Gastroesophageal sphincter (tissue), 4 donors: ENCODE measurements around the gene MINDY4. TPM values are rescaled to one million over a fixed set of nuclear protein-coding genes. Genes with fewer than 3 reads are reported as not detected.

ENCODE experiments used
- ATAC-seq: fragments of 150-250 bp; one replicate; pipeline ENCODE4 v1.9.1; 2016; ENCODE audit warnings: mild to moderate bottlenecking, moderate library complexity
- H3K27ac ChIP-seq, 4 donors: fragments of 200-600 bp; sonication (generic) in 3 of 4; 1 replicate in 3 of 4; 2 replicates in 1 of 4; pipeline ENCODE4 v1.5.1; 2016 to 2019
- H3K27me3 ChIP-seq: fragments of 200-600 bp; sonication (generic); one replicate; pipeline ENCODE4 v1.5.1; 2019
- H3K36me3 ChIP-seq, 2 donors: fragments of 200-600 bp; sonication (generic); one replicate each; pipeline ENCODE4 v1.5.1; 2019; ENCODE audit warnings: control low read depth in 1 of 2
- H3K4me1 ChIP-seq, 3 donors: fragments of 200-600 bp; sonication (generic); 1 replicate in 2 of 3; 2 replicates in 1 of 3; pipeline ENCODE4 v1.5.1; 2016 to 2019; ENCODE audit warnings: control low read depth in 2 of 3
- H3K4me3 ChIP-seq, 2 donors: fragments of 200-600 bp; sonication (generic); one replicate each; pipeline ENCODE4 v1.5.1; 2019; ENCODE audit warnings: mild to moderate bottlenecking in 1 of 2, moderate library complexity in 1 of 2
- H3K9me3 ChIP-seq, 3 donors: fragments of 200-600 bp; sonication (generic); one replicate each; pipeline ENCODE4 v1.5.1; 2017 to 2019; ENCODE audit warnings: control low read depth in 2 of 3
- CTCF ChIP-seq, 4 experiments: fragments of 200-600 bp in 2 of 4; fragments of 450-650 bp in 2 of 4; sonication (generic) in 1 of 4; IDR thresholded peaks; one replicate each; pipeline ENCODE4 v1.5.1; 2017 to 2019; ENCODE audit warnings: antibody characterized with exemption in 4 of 4, mild to moderate bottlenecking in 2 of 4, moderate library complexity in 2 of 4
- EP300 ChIP-seq: sonication (generic); formaldehyde crosslinking; IDR thresholded peaks from one replicate; pipeline ENCODE4 v1.6.1; 2017; ENCODE audit warnings: antibody characterized with exemption, mild to moderate bottlenecking
- POLR2A ChIP-seq, 2 donors: fragments of 450-650 bp; IDR thresholded peaks; one replicate each; pipeline ENCODE4 v1.6.1; 2017; ENCODE audit warnings: antibody characterized with exemption in 2 of 2, mild to moderate bottlenecking in 2 of 2, moderate library complexity in 1 of 2
- POLR2AphosphoS5 ChIP-seq: sonication (generic); formaldehyde crosslinking; IDR thresholded peaks from one replicate; pipeline ENCODE4 v1.6.1; 2017; ENCODE audit warnings: antibody characterized with exemption
- WGBS, 2 donors: methylation state at CpG; one replicate each; pipeline ENCODE4 v1.1.5; 2018; ENCODE audit warnings: low coverage in 1 of 2; 5-methylcytosine and 5-hydroxymethylcytosine counted together
- total RNA-seq, 4 donors: library from RNA; depleted of rRNA; stranded (reverse); fragments of >200 nt; gene quantifications; one replicate each; pipeline ENCODE4 v1.1.0, GENCODE V29; 2016

The MINDY4 gene
- total RNA-seq, 4 donors from 2014 or later: 5.6 to 31.8 (median 20.4) TPM

GRCh38 chr7:30871655-30872054, 100.4 kb downstream of the MINDY4 start:
- Histone ChIP-seq H3K27ac (no peak overlapping the region), H3K36me3 (peaks cover 0 to 65% of the 10 kb centered on the region in 2 donors), H3K4me3 (no peak overlapping the region), H3K9me3 (no peaks in the 10 kb centered on the region), H3K4me1 (peaks cover 0 to 44% (median 0%) of the 10 kb centered on the region in 3 donors), H3K27me3 (no peaks in the 10 kb centered on the region)
- TF ChIP-seq EP300 (no peak), POLR2A (IDR thresholded peaks at IDR 0.05) (no peak), CTCF (IDR thresholded peaks at IDR 0.05) (no peak), POLR2AphosphoS5 (no peak)
- ATAC-seq: no peak
- 100% methylated on average over 1 of the region's 5 CpGs for WGBS, 2 donors

DNA sequence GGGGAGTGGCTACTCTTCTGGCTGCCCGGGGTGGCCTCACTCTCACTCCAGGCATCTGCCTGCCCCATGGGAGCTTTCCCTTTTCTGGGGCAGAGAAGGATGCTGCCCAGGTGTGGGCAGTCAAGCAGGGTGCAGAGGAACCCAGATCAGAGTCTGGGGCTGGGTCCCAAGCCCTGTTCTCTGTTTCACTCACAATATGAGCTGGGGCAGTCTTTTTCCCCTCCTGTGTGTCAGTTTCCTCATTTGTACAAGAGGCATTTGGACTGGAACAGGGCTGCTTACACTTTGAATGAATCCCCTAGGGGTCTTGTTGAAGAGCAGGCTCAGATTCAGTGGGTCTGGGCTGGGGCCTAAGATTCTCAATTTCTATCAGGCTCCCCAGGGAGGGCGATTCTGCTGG, 102.0 kb downstream of the MINDY4 start:
- H3K27me3 ChIP-seq: no peaks in the 10 kb centered on the region
- H3K9me3 ChIP-seq: no peaks in the 10 kb centered on the region
- no CpG with 5 or more reads among the region's 2 CpGs for WGBS, 2 donors
- no peak overlapping the region for H3K4me3 ChIP-seq
- peaks cover 0 to 42% (median 0%) of the 10 kb centered on the region in 3 donors for H3K4me1 ChIP-seq
- no peak for TF ChIP-seq POLR2AphosphoS5
- no peak for TF ChIP-seq EP300
- no peak for TF ChIP-seq POLR2A (IDR thresholded peaks at IDR 0.05)
- no peak for TF ChIP-seq CTCF (IDR thresholded peaks at IDR 0.05)
- ATAC-seq: no peak
- H3K27ac ChIP-seq: no peak overlapping the region
- H3K36me3 ChIP-seq: peaks cover 0 to 70% of the 10 kb centered on the region in 2 donors

GRCh38 chr7:30873656-30874055, 102.4 kb downstream of the MINDY4 start:
- Histone ChIP-seq H3K4me1 (peaks cover 0 to 47% (median 0%) of the 10 kb centered on the region in 3 donors), H3K27ac (peak overlapping the region in 1 of 4 donors; percentile 2), H3K36me3 (peaks cover 0 to 70% of the 10 kb centered on the region in 2 donors), H3K27me3 (no peaks in the 10 kb centered on the region), H3K4me3 (no peak overlapping the region), H3K9me3 (no peaks in the 10 kb centered on the region)
- TF ChIP-seq POLR2AphosphoS5 (no peak), EP300 (no peak), POLR2A (IDR thresholded peaks at IDR 0.05) (no peak)
- WGBS, 2 donors: 83 to 100% methylated on average over 1 to 6 of the region's 6 CpGs
- ATAC-seq: no peak

GRCh38 chr7:30874656-30875302, 103.6 kb downstream of the MINDY4 start:
- no peaks in the 10 kb centered on the region for H3K9me3 ChIP-seq
- 79 to 89% methylated on average over 3 to 5 of the region's 5 CpGs for WGBS, 2 donors
- TF ChIP-seq POLR2AphosphoS5 (no peak), EP300 (no peak), CTCF (IDR thresholded peaks at IDR 0.05) (no peak), POLR2A (IDR thresholded peaks at IDR 0.05) (no peak)
- no peak for ATAC-seq
- H3K36me3 ChIP-seq: peaks cover 0 to 70% of the 10 kb centered on the region in 2 donors
- H3K4me1 ChIP-seq: peaks cover 0 to 48% (median 0%) of the 10 kb centered on the region in 3 donors
- no peaks in the 10 kb centered on the region for H3K27me3 ChIP-seq
- no peak overlapping the region for H3K4me3 ChIP-seq
- no peak overlapping the region for H3K27ac ChIP-seq

DNA sequence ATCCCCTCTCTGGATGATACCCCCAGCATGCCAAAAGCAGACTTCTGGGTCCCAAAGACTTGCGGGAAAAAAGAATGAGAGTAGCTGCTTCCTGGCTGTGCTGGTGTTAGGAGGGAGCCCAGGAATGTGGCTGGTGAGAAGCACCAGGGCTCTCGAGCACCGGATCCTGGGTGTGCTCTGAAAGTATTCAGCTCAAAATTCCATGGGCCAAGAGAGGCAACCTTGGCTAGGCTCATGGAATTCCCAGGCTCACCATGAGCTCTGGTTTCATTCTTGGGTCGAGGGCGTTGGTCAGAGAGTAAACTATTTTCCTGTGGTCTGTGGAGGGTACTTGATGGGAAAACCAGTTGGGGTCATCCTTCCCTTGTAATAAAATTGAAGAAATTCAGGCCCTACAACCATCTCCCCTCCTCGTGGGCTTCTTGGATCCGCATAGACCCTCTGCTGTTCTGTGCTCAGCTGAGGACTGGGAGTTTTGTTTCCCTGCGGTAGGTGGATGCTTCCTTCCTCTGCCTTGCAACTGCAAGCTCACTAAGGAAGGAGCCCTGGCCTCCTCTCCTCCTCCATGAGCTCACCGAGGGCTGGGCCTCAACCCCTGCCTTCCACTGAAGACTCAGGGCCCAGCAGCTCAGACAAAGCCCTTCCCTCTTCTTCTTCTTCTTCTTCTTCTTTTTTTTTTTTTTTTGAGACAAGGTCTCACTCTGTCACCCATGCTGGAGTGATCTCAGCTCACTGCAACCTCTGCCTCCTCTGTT, 106.0 kb downstream of the MINDY4 start:
- Histone ChIP-seq H3K27ac (peak overlapping the region in 3 of 4 donors; percentile 15 to 41 (median 37)), H3K4me3 (no peak overlapping the region), H3K36me3 (peaks cover 0 to 54% of the 10 kb centered on the region in 2 donors), H3K9me3 (no peaks in the 10 kb centered on the region), H3K27me3 (no peaks in the 10 kb centered on the region), H3K4me1 (peaks cover 0 to 49% (median 0%) of the 10 kb centered on the region in 3 donors)
- ATAC-seq: no peak
- no peak for TF ChIP-seq CTCF (IDR thresholded peaks at IDR 0.05)
- TF ChIP-seq POLR2A (IDR thresholded peaks at IDR 0.05): no peak
- TF ChIP-seq POLR2AphosphoS5: no peak
- TF ChIP-seq EP300: no peak
- WGBS, 2 donors: 62 to 64% methylated on average over 2 to 5 of the region's 9 CpGs
